CD4-positive, alpha-beta T cell treated with Interleukin-4 for 1 hour (primary cell): ENCODE measurements around the gene PARL.
"Not testable (repeated sequence)": the region's sequence is repeated elsewhere in the genome, so short reads cannot be mapped to it uniquely, and the experiment has no call there.

ENCODE experiments used
- DNase-seq, 2 donors: peaks; one replicate each; pipeline ENCODE4 v3.0.0-alpha.2; 2020 to 2022

The PARL gene

GRCh38 chr3:183816681-183817510 lies 67.8 kb downstream of the PARL start:
- DNase-seq = no peak

GRCh38 chr3:183815951-183816475 lies 68.7 kb downstream of the PARL start:
- DNase-seq = no peak

GRCh38 chr3:183815563-183815940 lies 69.1 kb downstream of the PARL start:
- no peak for DNase-seq

GRCh38 chr3:183814240-183814639 lies 70.4 kb downstream of the PARL start:
- DNase-seq = no peak

GRCh38 chr3:183812761-183813445 lies 71.8 kb downstream of the PARL start:
- no peak for DNase-seq

- DNase-seq = no peak
These were observed 73.0 kb downstream of the PARL start for GRCh38 chr3:183811638-183812037.

- no peak for DNase-seq
These were observed 73.8 kb downstream of the PARL start for GRCh38 chr3:183810643-183811594.

GRCh38 chr3:183809270-183809669 lies 75.4 kb downstream of the PARL start:
- DNase-seq = no peak

GRCh38 chr3:183808355-183808754 lies 76.3 kb downstream of the PARL start:
- DNase-seq = no peak

GRCh38 chr3:183807881-183808280 lies 76.8 kb downstream of the PARL start:
- no peak for DNase-seq

- no peak for DNase-seq
These were observed 77.4 kb downstream of the PARL start for GRCh38 chr3:183807209-183807728.

- no peak for DNase-seq
These were observed 81.7 kb downstream of the PARL start for GRCh38 chr3:183802989-183803388.

- no peak for DNase-seq
These were observed 83.1 kb downstream of the PARL start for GRCh38 chr3:183801601-183802000.

- DNase-seq = no peak
These were observed 84.3 kb downstream of the PARL start for GRCh38 chr3:183800243-183800863.

GRCh38 chr3:183799461-183799860 lies 85.2 kb downstream of the PARL start:
- no peak for DNase-seq

GRCh38 chr3:183797996-183798395 lies 86.7 kb downstream of the PARL start:
- DNase-seq = no peak

- no peak for DNase-seq
These were observed 88.3 kb downstream of the PARL start for GRCh38 chr3:183796372-183796771.

GRCh38 chr3:183794452-183794851 lies 90.2 kb downstream of the PARL start:
- DNase-seq = no peak

- DNase-seq = no peak
These were observed 91.7 kb downstream of the PARL start for GRCh38 chr3:183792976-183793375.

GRCh38 chr3:183790700-183791099 lies 94.0 kb downstream of the PARL start:
- DNase-seq = no peak

- no peak for DNase-seq
These were observed 94.9 kb downstream of the PARL start for GRCh38 chr3:183789826-183790225.

GRCh38 chr3:183784503-183784902 lies 100.2 kb downstream of the PARL start:
- DNase-seq = not testable (repeated sequence)
